GM18511 (cell line): Measurements from ENCODE around the gene UBE2F.
"Not testable (repeated sequence)": the region's sequence is repeated elsewhere in the genome, so short reads cannot be mapped to it uniquely, and the experiment has no call there.

ENCODE experiments used
- ATAC-seq: cut with Tn5 transposase; IDR thresholded peaks from one replicate; pipeline ENCODE4 v1.9.1; 2021; ENCODE audit warnings: mild to moderate bottlenecking, moderate library complexity; ENCODE audit not compliant: unreplicated experiment

The UBE2F gene

GRCh38 chr2:237977380-237977779, 10.6 kb downstream of the UBE2F start:
- ATAC-seq, result no peak

- ATAC-seq, result no peak
Observed at GRCh38 chr2:237978058-237978712, 11.4 kb downstream of the UBE2F start.

DNA sequence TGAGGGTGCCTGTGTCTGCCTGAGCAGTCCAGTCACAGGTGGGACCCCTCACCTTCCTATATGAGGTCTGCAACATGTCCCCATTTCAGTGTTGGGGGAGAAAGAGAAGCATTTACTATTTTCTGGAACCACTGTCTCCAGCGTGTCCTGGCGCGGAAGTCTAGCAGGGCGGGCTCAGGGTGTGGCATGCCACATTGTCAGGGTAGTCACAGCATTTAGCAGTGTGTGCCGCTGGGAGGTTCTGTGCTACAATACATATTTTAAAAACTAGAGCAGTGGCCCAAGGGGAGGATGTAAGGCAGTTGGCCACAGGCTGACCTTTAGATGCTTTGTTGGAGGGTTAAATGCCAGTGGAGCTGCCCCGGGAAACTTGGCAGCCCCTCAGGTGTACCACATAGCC, 12.5 kb downstream of the UBE2F start:
- no peak for ATAC-seq

GRCh38 chr2:237980087-237980486, 13.3 kb downstream of the UBE2F start:
- no peak for ATAC-seq

GRCh38 chr2:237980751-237981150, 13.9 kb downstream of the UBE2F start:
- ATAC-seq, result no peak

DNA sequence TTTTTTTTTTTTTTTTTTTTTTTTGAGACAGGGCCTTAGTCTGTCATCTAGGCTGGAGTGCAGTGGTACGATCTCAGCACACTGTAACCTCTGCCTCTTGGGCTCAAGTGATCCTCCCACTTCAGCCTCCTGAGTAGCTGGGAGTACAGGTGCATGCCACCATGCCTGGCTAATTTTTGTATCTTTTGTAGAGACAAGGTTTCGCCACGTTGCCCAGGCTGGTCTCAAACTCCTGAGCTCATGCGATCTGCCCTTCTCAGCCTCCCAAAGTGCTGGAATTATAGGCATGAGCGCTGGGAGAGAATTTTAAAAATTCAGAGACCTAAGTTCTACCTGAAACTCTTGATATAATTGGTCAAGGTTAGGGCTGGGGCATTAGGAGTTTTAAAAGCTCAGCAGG, 14.8 kb downstream of the UBE2F start:
- not testable (repeated sequence) for ATAC-seq

DNA sequence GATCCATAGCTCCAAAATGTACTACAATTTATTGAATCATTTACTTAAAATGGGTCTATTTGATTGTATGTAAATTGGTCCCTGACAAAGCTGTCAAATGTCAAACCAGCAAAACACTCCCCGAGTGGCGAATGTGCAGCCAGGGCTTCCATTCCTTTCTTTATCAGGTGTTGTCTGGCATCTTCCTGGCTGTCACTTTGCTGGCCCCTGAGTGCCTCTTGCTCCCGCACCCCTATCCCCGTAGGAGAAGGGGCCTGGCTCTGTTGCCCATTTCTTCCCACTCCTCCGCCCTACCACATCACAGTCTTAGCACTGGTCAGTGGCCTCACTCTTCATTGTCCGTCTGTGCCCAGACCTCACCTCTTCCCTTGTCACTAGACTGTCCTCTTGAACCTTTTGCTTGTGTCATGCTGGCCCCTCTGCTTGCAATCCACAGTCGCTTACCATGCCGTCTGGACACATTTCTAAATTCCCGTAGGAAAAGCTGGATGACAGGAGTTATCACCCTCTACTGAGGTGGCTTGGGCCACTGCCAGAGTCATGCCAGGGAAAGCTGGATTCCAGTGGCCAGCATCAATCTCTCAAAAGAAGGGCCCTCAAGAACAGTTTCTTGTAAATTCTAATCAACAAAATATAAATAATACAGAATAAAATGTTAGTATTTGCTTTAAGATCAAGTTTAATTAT, 15.4 kb downstream of the UBE2F start:
- ATAC-seq, result no peak

DNA sequence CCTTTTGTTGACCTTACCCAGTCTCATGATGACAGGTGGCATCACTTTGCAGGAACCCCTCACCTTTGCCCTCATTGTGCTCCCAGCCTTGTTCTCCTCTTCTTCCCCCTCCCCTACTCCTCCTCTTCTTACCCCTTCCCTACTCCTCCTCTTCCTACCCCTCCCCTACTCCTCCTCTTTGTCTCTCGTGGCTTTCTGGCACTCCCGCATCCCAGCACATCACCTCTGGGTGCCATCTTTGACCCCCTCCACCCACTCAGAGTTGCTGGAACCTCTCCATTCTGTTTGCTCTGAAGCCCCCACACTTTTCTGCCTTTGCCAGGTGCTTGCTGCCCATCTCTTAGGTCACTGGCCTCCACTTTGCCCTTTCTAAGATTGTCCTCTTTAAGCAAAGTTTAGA, 17.1 kb downstream of the UBE2F start:
- ATAC-seq, result no peak

- no peak for ATAC-seq
Observed at GRCh38 chr2:237987268-237987667, 20.5 kb downstream of the UBE2F start.

GRCh38 chr2:237993701-237994100, 26.9 kb downstream of the UBE2F start:
- no peak for ATAC-seq

GRCh38 chr2:237995036-237995435, 28.2 kb downstream of the UBE2F start:
- no peak for ATAC-seq

DNA sequence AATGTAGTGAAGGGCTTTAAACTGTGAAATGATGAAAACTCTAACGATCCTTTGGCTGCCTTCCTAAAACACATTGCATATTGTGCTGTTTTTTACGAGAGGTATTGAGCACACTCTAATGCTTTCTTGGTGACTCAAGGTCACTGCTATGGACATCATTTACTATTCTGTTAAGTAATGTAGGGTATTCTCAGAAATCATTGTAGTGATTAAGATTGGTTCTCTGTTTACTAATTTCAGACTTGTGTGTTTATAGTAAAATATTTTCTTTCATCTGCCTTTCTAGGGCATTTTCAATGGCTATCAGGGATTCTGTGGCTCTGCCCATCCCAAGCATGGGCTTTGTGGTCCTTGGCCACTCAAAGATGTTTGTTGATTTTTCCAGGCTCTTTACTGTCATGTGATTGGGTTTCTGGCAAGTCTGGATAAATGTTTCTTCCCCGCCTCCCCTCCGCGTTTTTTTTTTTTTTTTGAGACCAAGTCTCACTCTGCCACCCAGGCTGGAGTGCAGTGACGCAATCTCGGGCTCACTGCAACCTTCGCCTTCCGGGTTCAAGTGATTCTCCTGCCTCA, 29.3 kb downstream of the UBE2F start:
- ATAC-seq, result no peak

DNA sequence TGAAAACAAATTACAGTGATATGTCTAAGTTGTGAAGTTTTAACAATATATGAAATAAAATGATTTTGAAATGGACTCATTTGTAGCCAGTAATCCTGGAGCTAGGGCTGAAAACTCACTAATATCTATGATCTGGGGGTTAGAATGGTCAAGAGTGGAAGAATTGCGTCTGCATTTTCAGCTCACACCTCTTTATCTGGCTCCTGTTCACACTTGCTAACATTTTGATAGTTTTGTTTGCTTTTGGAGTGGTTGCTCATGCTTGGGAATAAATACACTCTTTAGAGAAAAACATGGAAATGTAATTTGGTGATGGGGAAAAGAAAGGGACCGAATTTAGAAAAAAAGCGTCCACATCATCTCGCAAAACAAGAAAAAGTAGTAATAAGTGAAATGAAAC, 30.7 kb downstream of the UBE2F start:
- no peak for ATAC-seq

GRCh38 chr2:237998530-237998929, 31.7 kb downstream of the UBE2F start:
- peak; percentile 96 for ATAC-seq

DNA sequence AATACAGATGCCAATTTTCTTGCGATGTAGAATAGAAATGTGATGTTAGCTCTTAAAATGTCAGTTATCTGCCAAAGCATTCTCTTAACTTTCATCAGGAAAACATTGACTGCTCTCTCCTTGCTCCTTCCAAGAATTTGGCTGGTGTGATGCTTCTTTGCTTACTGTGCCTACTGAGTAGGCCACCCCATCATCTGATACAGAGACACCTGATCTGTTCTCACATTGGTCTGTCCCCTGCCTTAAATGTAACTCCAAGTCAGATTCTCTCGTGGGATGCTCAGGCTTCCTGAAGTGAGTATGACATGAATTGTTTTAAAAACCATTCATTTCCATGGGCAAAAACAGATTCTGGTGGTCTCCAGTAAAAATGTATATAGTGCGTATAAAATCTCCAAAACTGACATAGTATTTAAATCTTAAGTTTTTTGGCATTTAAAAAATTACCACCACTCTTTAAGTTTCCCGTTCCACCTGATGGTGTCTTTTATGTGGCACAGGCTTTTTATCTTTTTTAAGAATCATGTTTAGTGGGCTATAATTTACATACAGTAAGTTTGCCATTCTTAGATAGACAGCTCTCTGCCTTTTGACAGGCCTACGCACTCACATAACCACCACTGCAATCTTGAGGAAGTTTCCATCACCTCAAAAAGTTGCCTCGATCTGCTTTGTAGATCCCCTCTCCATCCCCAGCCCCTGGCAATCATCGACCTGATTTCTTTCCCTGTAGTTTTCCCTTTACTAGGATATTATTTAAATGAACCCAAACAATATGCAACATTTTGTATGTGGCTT, 36.6 kb downstream of the UBE2F start:
- no peak for ATAC-seq

DNA sequence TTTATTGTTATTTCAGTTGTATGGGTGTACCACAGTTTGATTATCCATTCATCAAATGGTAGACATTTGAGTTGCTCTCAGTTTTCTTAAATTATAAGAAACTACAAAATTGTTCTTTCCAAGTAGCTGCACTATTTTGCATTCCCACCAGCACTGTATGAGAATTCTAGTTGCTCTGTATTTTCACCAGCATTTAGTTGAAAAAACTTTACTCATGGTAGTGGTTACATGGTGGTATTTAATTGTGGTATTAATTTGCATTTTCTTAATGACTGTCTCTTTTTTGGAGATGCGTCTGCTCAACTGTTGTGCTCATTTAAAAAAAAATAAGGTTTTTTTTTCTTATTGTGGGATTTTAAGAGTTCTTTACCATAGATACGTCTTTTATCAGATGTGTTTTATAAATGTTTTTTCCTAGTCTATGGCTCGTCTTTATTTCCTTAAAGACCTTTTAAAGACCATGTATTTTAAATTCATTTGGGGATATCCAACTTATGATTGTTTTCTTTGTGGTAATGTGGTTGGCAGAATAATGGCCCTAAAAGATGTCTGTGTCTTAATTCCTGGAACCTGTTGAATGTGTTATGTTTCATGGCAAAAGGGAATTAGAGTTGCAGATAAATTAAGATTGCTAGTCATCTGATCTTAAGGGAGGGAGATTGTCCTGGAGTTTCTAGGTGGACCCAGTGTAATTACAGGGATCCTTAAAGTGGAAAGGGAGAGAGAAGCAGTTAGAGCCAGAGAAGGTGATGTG, 37.4 kb downstream of the UBE2F start:
- no peak for ATAC-seq

DNA sequence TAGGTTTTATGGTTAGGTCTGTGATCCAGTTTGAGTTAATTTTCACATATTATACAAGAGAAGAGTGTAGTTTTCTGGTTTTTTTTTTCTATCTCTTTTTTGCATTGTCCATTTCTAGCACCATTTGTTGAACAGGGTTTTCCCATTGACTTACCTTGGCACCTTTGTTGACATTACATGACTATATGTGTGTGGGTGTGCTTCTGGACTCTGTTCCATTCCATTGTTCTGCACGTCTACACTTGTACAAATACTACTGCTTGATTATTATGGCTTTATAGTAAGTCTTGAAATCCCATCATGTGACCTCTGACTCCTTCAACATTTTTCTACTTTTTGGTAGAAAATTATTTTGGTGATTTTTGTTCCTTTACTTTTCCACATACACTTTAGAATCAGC, 38.7 kb downstream of the UBE2F start:
- ATAC-seq, result no peak

- no peak for ATAC-seq
Observed at GRCh38 chr2:238006510-238006909, 39.7 kb downstream of the UBE2F start.

DNA sequence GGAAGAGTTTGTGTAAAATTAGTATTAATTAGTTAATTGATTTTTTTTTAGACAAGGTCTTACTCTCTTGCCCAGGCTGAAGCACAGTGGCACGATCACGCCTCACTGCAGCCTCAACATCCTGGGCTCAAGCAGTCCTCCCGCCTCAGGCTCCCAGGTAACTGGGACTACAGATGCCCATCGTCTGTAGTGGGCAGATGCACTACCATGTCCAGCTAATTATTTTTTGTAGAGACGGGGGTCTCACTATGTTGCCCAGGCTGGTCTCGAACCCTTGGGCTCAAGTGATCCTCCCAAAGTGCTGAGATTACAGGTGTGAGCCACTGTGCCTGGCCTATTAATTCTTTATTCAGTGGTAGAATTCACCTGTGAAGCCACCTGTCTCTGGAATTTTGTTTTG, 41.1 kb downstream of the UBE2F start:
- no peak for ATAC-seq

GRCh38 chr2:238009563-238009962, 42.7 kb downstream of the UBE2F start:
- ATAC-seq, result no peak

DNA sequence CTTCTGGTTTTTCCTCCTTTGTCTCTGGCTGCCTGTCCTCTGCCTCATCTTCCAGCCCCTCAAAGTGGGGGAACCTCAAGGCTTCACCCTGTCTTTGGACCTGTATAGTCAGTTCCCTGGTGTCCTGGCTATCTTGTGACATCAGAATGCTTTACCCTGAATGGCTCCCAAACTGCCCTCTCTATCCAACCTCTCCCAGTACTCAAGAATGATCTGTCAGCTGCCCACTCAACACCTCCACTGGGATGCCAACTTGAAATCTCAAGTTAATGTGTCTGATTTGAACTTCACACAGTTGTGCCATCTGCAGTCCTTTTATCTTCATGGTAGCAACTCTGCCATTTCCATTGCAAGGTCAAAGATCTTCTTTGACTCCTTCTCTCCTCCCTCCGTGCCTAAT, 43.8 kb downstream of the UBE2F start:
- ATAC-seq, result no peak
